ENCODE measurements around the gene CADPS2.

- TF ChIP-seq, protein P1, sequence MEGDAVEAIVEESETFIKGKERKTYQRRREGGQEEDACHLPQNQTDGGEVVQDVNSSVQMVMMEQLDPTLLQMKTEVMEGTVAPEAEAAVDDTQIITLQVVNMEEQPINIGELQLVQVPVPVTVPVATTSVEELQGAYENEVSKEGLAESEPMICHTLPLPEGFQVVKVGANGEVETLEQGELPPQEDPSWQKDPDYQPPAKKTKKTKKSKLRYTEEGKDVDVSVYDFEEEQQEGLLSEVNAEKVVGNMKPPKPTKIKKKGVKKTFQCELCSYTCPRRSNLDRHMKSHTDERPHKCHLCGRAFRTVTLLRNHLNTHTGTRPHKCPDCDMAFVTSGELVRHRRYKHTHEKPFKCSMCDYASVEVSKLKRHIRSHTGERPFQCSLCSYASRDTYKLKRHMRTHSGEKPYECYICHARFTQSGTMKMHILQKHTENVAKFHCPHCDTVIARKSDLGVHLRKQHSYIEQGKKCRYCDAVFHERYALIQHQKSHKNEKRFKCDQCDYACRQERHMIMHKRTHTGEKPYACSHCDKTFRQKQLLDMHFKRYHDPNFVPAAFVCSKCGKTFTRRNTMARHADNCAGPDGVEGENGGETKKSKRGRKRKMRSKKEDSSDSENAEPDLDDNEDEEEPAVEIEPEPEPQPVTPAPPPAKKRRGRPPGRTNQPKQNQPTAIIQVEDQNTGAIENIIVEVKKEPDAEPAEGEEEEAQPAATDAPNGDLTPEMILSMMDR (IDR thresholded peaks at IDR 0.05; ENCODE audit: insufficient read depth, low read length, poor library complexity, severe bottlenecking), result no peak
- no peak for TF ChIP-seq EZH2phosphoT487 (conservative IDR thresholded peaks at IDR 0.05; ENCODE audit: low read length)
These were observed 469.9 kb downstream of the CADPS2 start for GRCh38 chr7:122416336-122416735.
